NB4 (cell line): Measurements from ENCODE around the gene CTSV.
"Not testable (repeated sequence)": the region's sequence is repeated elsewhere in the genome, so short reads cannot be mapped to it uniquely, and the experiment has no call there.

ENCODE experiments used
- CTCF ChIP-seq: IDR thresholded peaks from one replicate; pipeline ENCODE4 v1.5.1; 2012; ENCODE audit warnings: low read depth, low read length
- MAX ChIP-seq: IDR thresholded peaks from 2 replicates; pipeline ENCODE4 v1.6.1; 2011; ENCODE audit warnings: low read depth, low read length

- TF ChIP-seq MAX, CTCF: not testable (repeated sequence)
These were observed 55.3 kb downstream of the CTSV start for GRCh38 chr9:96983496-96984122.
